HCT116 (cell line): ENCODE results near the gene FAM131B. TPM values are rescaled to one million over a fixed set of nuclear protein-coding genes. Genes with fewer than 3 reads are reported as not detected.
A peak's percentile ranks its signal among the peaks of the same experiment; 100 is the strongest.

Source experiments
- ATAC-seq: fragments of 200-7000 bp; cut with Tn5 transposase; 2 replicates; pipeline ENCODE4 v1.9.1; 2020; ENCODE audit warnings: mild to moderate bottlenecking, moderate library complexity
- BruUV-seq: library from RNA; stranded (reverse); fragments of 400-500 nt; replicated peaks from 2 replicates; lab custom pipeline; 2021; lab: Mats Ljungman, UMichigan
- CTCF ChIA-PET: fragments of 300-600 bp; sonication (Branson Sonifier 250); formaldehyde crosslinking; loops from one replicate; lab custom pipeline; 2021; ENCODE audit warnings: antibody characterized with exemption; lab: Charles Lee
- POLR2A ChIA-PET: fragments of 300-600, 350-600 bp; sonication (Branson Sonifier 250); formaldehyde crosslinking; loops from one replicate; lab custom pipeline; 2021; ENCODE audit warnings: antibody characterized with exemption; lab: Charles Lee
- RAD21 ChIA-PET, 2 experiments: fragments of 300-600 bp; sonication (Branson Sonifier 250); formaldehyde crosslinking; loops; one replicate each; lab custom pipeline; 2023; ENCODE audit warnings: low total read pairs in 2 of 2; ENCODE audit not compliant: uncharacterized antibody in 2 of 2, unreplicated experiment in 2 of 2, low non-redundant PET in 1 of 2; lab: Charles Lee
- DNase-seq: peaks from one replicate; pipeline ENCODE4 v3.0.0-alpha.2; 2010; ENCODE audit warnings: low read depth, low spot score
- H2AFZ ChIP-seq: fragments of 200-600 bp; shearing (Covaris generic), sonication (generic); 2 replicates; pipeline ENCODE4 v1.6.1; 2017; ENCODE audit warnings: low read depth, mixed run types, mixed read lengths, antibody characterized with exemption, low read length; ENCODE audit not compliant: poor library complexity, severe bottlenecking
- H3K27ac ChIP-seq: 2 replicates; pipeline ENCODE4 v1.5.1; 2012; ENCODE audit warnings: low read depth, low read length
- H3K27me3 ChIP-seq: fragments of 200-600 bp; sonication (generic); 2 replicates; pipeline ENCODE4 v1.6.1; 2016; ENCODE audit warnings: mixed run types, low read length, mixed read lengths; ENCODE audit not compliant: insufficient read depth
- H3K36me3 ChIP-seq, 2 experiments: fragments of 200-500 bp in 1 of 2; fragments of 200-600 bp in 1 of 2; sonication (Bioruptor generic) in 1 of 2; sonication (generic) in 1 of 2; 2 replicates each; pipeline versions ENCODE4 v1.5.1 to v1.6.1; 2014 to 2016; ENCODE audit warnings: low read length in 2 of 2, inconsistent platforms in 1 of 2, mixed read lengths in 1 of 2, mixed run types in 1 of 2; ENCODE audit not compliant: insufficient read depth in 2 of 2, control insufficient read depth in 1 of 2
- H3K4me1 ChIP-seq, 2 experiments: fragments of 200-600 bp in 1 of 2; sonication (generic) in 1 of 2; 2 replicates each; pipeline versions ENCODE4 v1.5.1 to v1.6.1; 2012 to 2017; ENCODE audit warnings: low read length in 2 of 2, inconsistent platforms in 1 of 2, mild to moderate bottlenecking in 1 of 2, mixed read lengths in 1 of 2, mixed run types in 1 of 2, moderate library complexity in 1 of 2; ENCODE audit not compliant: insufficient read depth in 2 of 2, control insufficient read depth in 1 of 2
- H3K4me2 ChIP-seq: fragments of 200-600 bp; sonication (generic); 2 replicates; pipeline ENCODE4 v1.6.1; 2017; ENCODE audit warnings: mixed run types, low read length, mixed read lengths
- H3K4me3 ChIP-seq, 2 experiments: fragments of 200-600 bp in 1 of 2; sonication (generic) in 1 of 2; replicated peaks in 1 of 2; 2 replicates each; pipeline ENCODE4 v1.5.1; 2011 to 2016; ENCODE audit warnings: low read length in 2 of 2, control low read depth in 1 of 2, low read depth in 1 of 2, mild to moderate bottlenecking in 1 of 2, mixed read lengths in 1 of 2, mixed run types in 1 of 2
- H3K79me2 ChIP-seq: fragments of 200-600 bp; sonication (generic); 2 replicates; pipeline ENCODE4 v1.6.1; 2017; ENCODE audit warnings: mild to moderate bottlenecking, mixed run types, low read length, moderate library complexity, mixed read lengths; ENCODE audit not compliant: insufficient read depth
- H3K9ac ChIP-seq: fragments of 200-600 bp; sonication (generic); 2 replicates; pipeline ENCODE4 v1.6.1; 2016; ENCODE audit warnings: low read length, mixed read lengths
- H3K9me2 ChIP-seq: fragments of 200-600 bp; sonication (generic), shearing (Covaris generic); 2 replicates; pipeline ENCODE4 v1.6.1; 2017; ENCODE audit warnings: mixed run types, mild to moderate bottlenecking, moderate library complexity; ENCODE audit not compliant: insufficient read depth
- H3K9me3 ChIP-seq, 2 experiments: fragments of 200-500 bp in 1 of 2; fragments of 200-600 bp in 1 of 2; sonication (Bioruptor generic) in 1 of 2; sonication (generic) in 1 of 2; 2 replicates each; pipeline ENCODE4 v1.6.1; 2014 to 2017; ENCODE audit warnings: low read length in 2 of 2, mixed read lengths in 2 of 2, inconsistent platforms in 1 of 2, low read depth in 1 of 2, mild to moderate bottlenecking in 1 of 2, mixed run types in 1 of 2, moderate library complexity in 1 of 2; ENCODE audit not compliant: control insufficient read depth in 1 of 2, insufficient read depth in 1 of 2
- H4K20me1 ChIP-seq: fragments of 200-600 bp; sonication (generic), shearing (Covaris generic); 2 replicates; pipeline ENCODE4 v1.6.1; 2017; ENCODE audit warnings: mixed run types, mild to moderate bottlenecking, moderate library complexity; ENCODE audit not compliant: insufficient read depth
- CTCF ChIP-seq, 3 experiments: fragments of 200-600 bp in 1 of 3; sonication (generic) in 1 of 3; IDR thresholded peaks in 2 of 3; conservative IDR thresholded peaks in 1 of 3; 2 replicates each; pipeline ENCODE4 v1.5.1; 2012 to 2017; ENCODE audit warnings: low read depth in 2 of 3, low read length in 2 of 3, antibody characterized with exemption in 1 of 3, borderline replicate concordance in 1 of 3, control low read depth in 1 of 3, mild to moderate bottlenecking in 1 of 3, mixed read lengths in 1 of 3, mixed run types in 1 of 3, moderate library complexity in 1 of 3; ENCODE audit not compliant: insufficient read depth in 1 of 3
- EGR1 ChIP-seq: IDR thresholded peaks from 2 replicates; pipeline ENCODE4 v1.6.1; 2012; ENCODE audit warnings: low read depth
- ELF1 ChIP-seq: IDR thresholded peaks from 2 replicates; pipeline ENCODE4 v1.6.1; 2012; ENCODE audit warnings: low read depth, borderline replicate concordance
- EZH2 ChIP-seq: fragments of 200-600 bp; sonication (generic); IDR thresholded peaks from 2 replicates; pipeline ENCODE4 v1.6.1; 2017; ENCODE audit warnings: antibody characterized with exemption, mixed run types
- JUND ChIP-seq: IDR thresholded peaks from 2 replicates; pipeline ENCODE4 v1.6.1; 2012
- SP1 ChIP-seq: IDR thresholded peaks from 2 replicates; pipeline ENCODE4 v1.6.1; 2012; ENCODE audit warnings: low read depth
- intact Hi-C: fragments of 100-400 bp; cut with micrococcal nuclease; formaldehyde crosslinking; loops from 2 replicates; pipeline ENCODE4 v1.10.0; 2022
- total RNA-seq: library from RNA; stranded (reverse); gene quantifications from one replicate; pipeline ENCODE4 v1.2.1, GENCODE V29; 2021; ENCODE audit not compliant: unreplicated experiment
- TF ChIP-seq, protein P1 (sequence below): IDR thresholded peaks from 2 replicates; pipeline ENCODE4 v1.6.1; 2012

FAM131B gene
- total RNA-seq, 1 experiment from 2014 or later = 0.20 TPM

DNA sequence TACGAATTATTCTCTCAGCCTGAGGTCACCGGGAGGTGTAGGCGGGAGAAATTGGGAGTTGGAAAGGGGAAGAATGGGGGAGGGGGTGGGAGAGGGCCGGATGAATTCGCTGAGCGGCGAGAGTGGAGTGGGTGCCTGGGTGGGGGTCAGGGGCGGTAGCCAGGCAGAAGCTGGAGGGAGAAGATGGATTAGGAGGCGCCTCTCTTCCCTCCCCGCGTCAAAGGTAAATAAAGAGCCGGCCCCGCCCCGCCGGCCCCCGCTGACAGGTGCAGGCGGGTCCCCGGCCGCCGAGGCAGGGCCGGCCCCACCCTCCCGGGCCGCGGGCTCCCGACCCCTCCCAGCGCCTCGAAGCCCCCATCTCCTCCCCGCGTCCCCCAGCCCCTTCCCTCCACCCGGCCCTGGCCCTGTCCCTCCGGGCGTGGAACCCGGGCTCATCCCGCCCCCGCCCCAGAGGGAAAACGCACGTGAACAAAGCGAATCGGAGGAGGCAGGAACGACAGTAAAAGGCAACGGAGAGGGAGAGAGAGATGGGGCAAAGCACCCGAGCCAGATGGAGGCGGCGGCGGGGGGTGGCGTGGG, 872 bp downstream of the FAM131B start:
- ATAC-seq (peak; percentile 47), DNase-seq (no peak)
- no peaks in the 10 kb centered on the region for H3K36me3 ChIP-seq
- ChIA-PET RAD21 (no interaction called here), CTCF (no interaction called here)
- H4K20me1 ChIP-seq = no peaks in the 10 kb centered on the region
- H3K4me3 ChIP-seq = peak overlapping the region; percentile 34 to 53
- no peak overlapping the region for H3K9ac ChIP-seq
- H3K9me3 ChIP-seq = no peaks in the 10 kb centered on the region
- no peaks in the 10 kb centered on the region for H3K27me3 ChIP-seq
- peak overlapping the region; percentile 67 for H3K4me2 ChIP-seq
- intact Hi-C loops = loop anchor here (1.0 kb wide), 1 partner anchor 16 kb away; no protein-coding TSS in a partner anchor
- peaks cover 0 to 6% of the 10 kb centered on the region in 2 experiments; a peak in 1 of 4 replicates for H3K4me1 ChIP-seq
- no peaks in the 10 kb centered on the region for H3K9me2 ChIP-seq
- TF ChIP-seq CTCF (IDR thresholded peaks at IDR 0.05 in 2 of 3, conservative IDR thresholded peaks at IDR 0.05 in 1 of 3; ENCODE audit: borderline replicate concordance in 1 of 3, insufficient read depth in 1 of 3, low read depth in 2 of 3, low read length in 2 of 3) (no peak), ELF1 (no peak), JUND (no peak)
- TF ChIP-seq, protein P1, sequence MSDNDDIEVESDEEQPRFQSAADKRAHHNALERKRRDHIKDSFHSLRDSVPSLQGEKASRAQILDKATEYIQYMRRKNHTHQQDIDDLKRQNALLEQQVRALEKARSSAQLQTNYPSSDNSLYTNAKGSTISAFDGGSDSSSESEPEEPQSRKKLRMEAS = no peak
- TF ChIP-seq, all 23 proteins: peak for 0
- Histone ChIP-seq H2AFZ (no peak overlapping the region), H3K79me2 (no peaks in the 10 kb centered on the region), H3K27ac (no peak overlapping the region)
- BruUV-seq = no TSS peak
- POLR2A ChIA-PET = no interaction called here

DNA sequence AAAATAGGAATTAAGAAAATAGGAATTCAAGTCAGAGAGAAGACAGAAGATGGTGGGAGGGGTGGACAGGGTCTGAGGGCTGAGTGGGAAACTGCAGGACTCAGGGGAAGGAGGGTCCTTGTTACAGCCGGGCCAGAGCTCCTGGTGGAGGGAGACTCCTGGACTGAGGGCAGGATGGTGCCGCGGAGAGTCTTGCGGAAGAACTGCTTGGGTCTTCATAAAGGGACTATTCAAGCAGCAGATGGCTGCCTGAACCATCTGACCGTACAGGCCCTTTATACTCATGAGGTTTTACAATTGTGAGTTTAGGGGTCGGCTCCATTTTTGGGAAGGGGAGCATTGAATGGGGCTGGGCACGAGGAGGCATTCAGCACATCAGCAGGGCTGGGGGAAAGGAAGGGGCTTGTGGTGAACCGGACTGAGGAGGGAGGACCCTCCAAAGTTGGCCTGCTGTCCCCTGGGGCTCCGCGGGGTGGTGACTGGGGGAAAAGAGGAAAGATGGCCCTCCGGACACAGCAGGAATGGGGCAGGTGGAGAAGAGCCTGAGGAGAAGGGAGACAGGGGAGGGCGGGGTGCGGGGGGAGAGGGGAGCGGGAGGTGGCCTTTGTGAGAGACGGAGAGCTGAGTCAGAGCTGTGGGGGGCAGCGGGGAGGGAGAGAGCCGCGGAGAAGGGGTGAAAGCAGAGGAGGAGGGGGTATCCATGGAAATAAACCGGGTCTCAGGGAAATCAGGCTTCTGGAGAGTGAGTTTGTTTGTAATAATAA, 1.5 kb downstream of the FAM131B start:
- Histone ChIP-seq H3K4me1 (peaks cover 0 to 6% of the 10 kb centered on the region in 2 experiments; a peak in 1 of 4 replicates), H3K36me3 (no peaks in the 10 kb centered on the region), H3K4me3 (0 out of 4 replicates have a peak overlapping the region, but pooled peaks of 1 of the 2 experiments have one; percentile 53), H3K9me3 (no peaks in the 10 kb centered on the region), H3K27me3 (no peaks in the 10 kb centered on the region), H3K79me2 (no peaks in the 10 kb centered on the region)
- POLR2A ChIA-PET = no interaction called here
- DNase-seq = no peak
- no TSS peak for BruUV-seq
- TF ChIP-seq SP1 (no peak), ELF1 (no peak), EGR1 (no peak), EZH2 (no peak)
- TF ChIP-seq, all 23 proteins: peak for 0
- peak overlapping the region; percentile 67 for H3K4me2 ChIP-seq
- intact Hi-C loops = no loop called here
- no peak for ATAC-seq
- no peak overlapping the region for H2AFZ ChIP-seq
- ChIA-PET RAD21 (no interaction called here), CTCF (no interaction called here)
- H3K9me2 ChIP-seq = no peaks in the 10 kb centered on the region
- H3K27ac ChIP-seq = no peak overlapping the region
- no peaks in the 10 kb centered on the region for H4K20me1 ChIP-seq
- H3K9ac ChIP-seq = no peak overlapping the region
